ENCODE data around the gene UCK2. TPM values are rescaled to one million over a fixed set of nuclear protein-coding genes. Genes with fewer than 3 reads are reported as not detected.

Gene UCK2
- total RNA-seq, 1 donor: 74.2 TPM

GRCh38 chr1:165960881-165961280 lies 133.5 kb downstream of the UCK2 start:
- DNase-seq (ENCODE audit: insufficient read length, low spot score, missing footprints): no peak
- no peaks in the 10 kb centered on the region for H4K20me1 ChIP-seq (ENCODE audit: insufficient read depth, low read length)
- H3K4me3 ChIP-seq (ENCODE audit: insufficient read depth, low read length): no peak overlapping the region
- no peak overlapping the region for H3K27ac ChIP-seq (ENCODE audit: low read depth, low read length)
- H3K4me1 ChIP-seq (ENCODE audit: insufficient read depth, low read length): no peaks in the 10 kb centered on the region
- no peaks in the 10 kb centered on the region for H3K36me3 ChIP-seq (ENCODE audit: insufficient read depth, low read length)
- no peaks in the 10 kb centered on the region for H3K79me2 ChIP-seq (ENCODE audit: insufficient read depth, low read length)
- H3K27me3 ChIP-seq (ENCODE audit: insufficient read depth, low read length): no peaks in the 10 kb centered on the region
- no peak overlapping the region for H2AFZ ChIP-seq (ENCODE audit: low read length)
- H3K9me3 ChIP-seq (ENCODE audit: low read depth, low read length): no peaks in the 10 kb centered on the region
- H3K4me2 ChIP-seq (ENCODE audit: insufficient read depth, low read length): no peak overlapping the region
- TF ChIP-seq, protein P1, sequence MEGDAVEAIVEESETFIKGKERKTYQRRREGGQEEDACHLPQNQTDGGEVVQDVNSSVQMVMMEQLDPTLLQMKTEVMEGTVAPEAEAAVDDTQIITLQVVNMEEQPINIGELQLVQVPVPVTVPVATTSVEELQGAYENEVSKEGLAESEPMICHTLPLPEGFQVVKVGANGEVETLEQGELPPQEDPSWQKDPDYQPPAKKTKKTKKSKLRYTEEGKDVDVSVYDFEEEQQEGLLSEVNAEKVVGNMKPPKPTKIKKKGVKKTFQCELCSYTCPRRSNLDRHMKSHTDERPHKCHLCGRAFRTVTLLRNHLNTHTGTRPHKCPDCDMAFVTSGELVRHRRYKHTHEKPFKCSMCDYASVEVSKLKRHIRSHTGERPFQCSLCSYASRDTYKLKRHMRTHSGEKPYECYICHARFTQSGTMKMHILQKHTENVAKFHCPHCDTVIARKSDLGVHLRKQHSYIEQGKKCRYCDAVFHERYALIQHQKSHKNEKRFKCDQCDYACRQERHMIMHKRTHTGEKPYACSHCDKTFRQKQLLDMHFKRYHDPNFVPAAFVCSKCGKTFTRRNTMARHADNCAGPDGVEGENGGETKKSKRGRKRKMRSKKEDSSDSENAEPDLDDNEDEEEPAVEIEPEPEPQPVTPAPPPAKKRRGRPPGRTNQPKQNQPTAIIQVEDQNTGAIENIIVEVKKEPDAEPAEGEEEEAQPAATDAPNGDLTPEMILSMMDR (IDR thresholded peaks at IDR 0.05; ENCODE audit: extremely low read depth, low read depth, low read length): no peak

Other genes starting within 250 kb of the UCK2 start
- gene MGST3, start 196.4 kb upstream of the UCK2 start, total RNA-seq: 128 and 207 TPM in 2 replicates
- 118 and 119 TPM in 2 replicates for gene ALDH9A1, start 129.1 kb upstream of the UCK2 start, total RNA-seq
- 86.0 and 87.6 TPM in 2 replicates for gene TMCO1, start 58.7 kb upstream of the UCK2 start, total RNA-seq

Data from osteoblast (primary cell).